Measurements from ENCODE around the gene MAD2L1BP.

- TF ChIP-seq RARB (CRISPR knock-in tag; IDR thresholded peaks at IDR 0.05): no peak
- TF ChIP-seq ZNF565 (CRISPR knock-in tag; conservative IDR thresholded peaks at IDR 0.05; ENCODE audit: low read depth): no peak
- TF ChIP-seq PATZ1 (CRISPR knock-in tag; IDR thresholded peaks at IDR 0.05; ENCODE audit: borderline replicate concordance): no peak
- no peak for TF ChIP-seq ZFP3 (CRISPR knock-in tag; IDR thresholded peaks at IDR 0.05)
- no peak for TF ChIP-seq TCF4 (CRISPR knock-in tag; IDR thresholded peaks at IDR 0.05; ENCODE audit: borderline replicate concordance)
- no peak for TF ChIP-seq ESRRG (CRISPR knock-in tag; IDR thresholded peaks at IDR 0.05)
- no peak for TF ChIP-seq TSHZ2 (CRISPR knock-in tag; IDR thresholded peaks at IDR 0.05)
- TF ChIP-seq ZFP30 (CRISPR knock-in tag; IDR thresholded peaks at IDR 0.05): no peak
- TF ChIP-seq SNAI2 (CRISPR knock-in tag; IDR thresholded peaks at IDR 0.05): no peak
- TF ChIP-seq ISL1 (CRISPR knock-in tag; IDR thresholded peaks at IDR 0.05): no peak
- no peak for TF ChIP-seq ARNTL (CRISPR knock-in tag; IDR thresholded peaks at IDR 0.05; ENCODE audit: borderline replicate concordance, low read depth)
Observed at GRCh38 chr6:43625393-43625992, 10.1 kb upstream of the MAD2L1BP start.

Data from SK-N-SH treated with all-trans-retinoic acid at 6 μM for 48 hours (cell line).